K562 (cell line): ENCODE results near the gene CLDN15.

ENCODE experiments used
- BACH1 ChIP-seq: fragments of 200-800 bp; sonication (Bioruptor generic); IDR thresholded peaks from 2 replicates; pipeline ENCODE4 v1.6.1; 2016; ENCODE audit warnings: missing genetic modification characterization, missing compliant biosample characterization
- E2F1 ChIP-seq: sonication (generic); formaldehyde crosslinking; IDR thresholded peaks from 2 replicates; pipeline ENCODE4 v1.8.1; 2023; ENCODE audit warnings: mild to moderate bottlenecking, missing genetic modification reagents, moderate library complexity
- KAT7 ChIP-seq: sonication (generic); formaldehyde crosslinking; IDR thresholded peaks from 2 replicates; pipeline ENCODE4 v1.8.0; 2022; ENCODE audit warnings: missing genetic modification reagents, mild to moderate bottlenecking, borderline replicate concordance

- TF ChIP-seq KAT7 (CRISPR knock-in tag) (no peak), E2F1 (CRISPR knock-in tag) (no peak), BACH1 (tag) (no peak)
Measured at GRCh38 chr7:101265622-101266516, 28.3 kb upstream of the CLDN15 start.
